NCI-H526 (cell line): ENCODE data around the gene LFNG.

Experiments
- DNase-seq, 2 experiments: peaks; one replicate each; lab custom pipeline; 2025; lab: John Stamatoyannopoulos, UW

The LFNG gene

GRCh38 chr7:2572101-2572842, 52.7 kb downstream of the LFNG start:
- peak in 1 of 2 experiments; percentile 58 for DNase-seq

DNA sequence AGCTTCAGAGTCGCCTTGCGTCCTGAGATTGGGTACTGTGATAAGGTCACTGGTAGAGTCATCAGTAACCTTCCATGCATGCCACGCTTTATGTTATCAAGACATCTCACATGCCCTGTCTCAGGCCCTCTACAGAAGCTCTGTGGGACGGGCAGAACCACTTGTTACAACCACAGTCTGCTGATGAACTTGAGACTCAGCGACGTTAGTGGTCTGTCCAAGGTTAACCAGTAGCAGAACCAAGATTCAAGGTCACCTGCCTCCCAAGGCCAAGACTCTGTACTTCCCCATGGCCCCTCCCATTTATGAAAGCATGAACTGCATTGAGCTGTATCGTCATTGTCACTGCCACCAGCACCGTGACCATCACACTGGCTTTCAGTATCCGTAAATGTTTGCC, 54.2 kb downstream of the LFNG start:
- no peak for DNase-seq

DNA sequence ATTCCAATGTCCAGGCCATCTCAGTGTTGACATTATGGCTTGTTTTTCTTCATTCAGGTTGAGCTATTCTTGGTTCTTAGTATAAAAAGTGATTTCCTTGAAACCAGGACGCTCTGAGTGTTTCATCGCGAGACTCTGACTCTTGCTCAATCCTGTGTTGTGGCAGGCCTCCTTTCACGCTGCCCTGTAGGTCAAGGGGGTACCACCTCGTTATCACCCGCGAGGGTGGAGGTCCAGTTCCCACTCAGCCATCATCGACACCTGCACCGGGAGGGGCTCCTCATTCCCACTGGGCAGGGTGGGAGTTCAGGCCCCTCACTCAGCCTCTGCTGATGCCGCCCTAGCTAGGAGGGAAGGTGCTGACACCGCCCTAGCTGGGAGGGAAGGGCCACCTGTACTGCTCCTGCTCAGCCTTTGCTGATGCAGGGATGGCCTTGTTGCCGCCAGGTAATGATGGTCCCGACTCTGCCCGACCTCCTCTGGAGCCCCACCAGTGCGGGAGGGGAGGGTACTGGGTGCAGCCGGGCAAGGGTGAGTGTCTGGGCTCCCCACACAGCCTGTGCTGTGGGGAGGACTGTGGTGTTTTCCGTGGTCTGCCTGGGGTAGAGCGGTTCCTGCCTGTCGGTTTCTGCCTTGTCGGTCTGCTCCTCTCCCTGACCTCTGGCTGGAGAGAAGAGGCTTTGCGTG, 55.6 kb downstream of the LFNG start:
- no peak for DNase-seq

- no peak for DNase-seq
These were observed 56.3 kb downstream of the LFNG start for GRCh38 chr7:2575733-2576340.

DNA sequence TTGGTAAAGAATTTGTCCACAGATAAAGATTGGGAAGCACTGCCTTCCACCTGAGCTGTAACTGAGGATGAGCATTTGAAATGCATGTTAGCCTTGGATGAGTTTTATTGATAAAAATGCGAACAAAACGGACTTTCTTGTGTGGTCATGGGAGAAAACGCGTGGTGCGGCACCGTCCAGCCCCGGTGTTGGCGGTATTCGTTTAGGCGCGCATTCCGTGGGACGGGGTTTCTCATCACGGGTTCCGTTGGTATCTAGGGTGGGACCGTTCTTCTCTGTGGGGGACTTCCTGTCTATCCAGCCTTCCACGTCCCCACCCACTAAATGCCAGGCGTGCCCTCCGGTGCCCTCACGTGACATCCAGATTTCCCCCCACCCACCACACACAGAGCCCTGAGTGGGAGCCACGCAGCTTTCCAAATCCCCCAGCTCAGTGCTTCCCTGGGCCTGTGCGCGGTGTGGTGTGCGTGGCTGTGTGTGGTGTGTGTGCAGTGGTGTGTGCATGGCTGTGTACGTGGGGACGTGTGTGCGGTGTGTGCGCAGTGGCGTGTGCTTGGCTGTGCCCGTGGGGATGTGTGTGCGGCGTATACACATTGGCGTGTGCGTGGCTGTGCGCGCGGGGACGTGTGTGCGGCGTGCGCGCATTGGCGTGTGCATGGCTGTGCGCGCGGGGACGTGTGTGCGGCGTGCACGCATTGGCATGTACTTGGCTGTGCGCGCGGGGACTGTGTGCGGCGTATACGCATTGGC, 57.3 kb downstream of the LFNG start:
- no peak for DNase-seq
